HG02840 (cell line): ENCODE results near the gene CLEC7A.

Source experiments
- ATAC-seq: cut with Tn5 transposase; IDR thresholded peaks from one replicate; pipeline ENCODE4 v1.9.1; 2021; ENCODE audit warnings: mild to moderate bottlenecking, moderate library complexity, moderate number of reproducible peaks; ENCODE audit not compliant: unreplicated experiment, low FRiP score

Gene CLEC7A

DNA sequence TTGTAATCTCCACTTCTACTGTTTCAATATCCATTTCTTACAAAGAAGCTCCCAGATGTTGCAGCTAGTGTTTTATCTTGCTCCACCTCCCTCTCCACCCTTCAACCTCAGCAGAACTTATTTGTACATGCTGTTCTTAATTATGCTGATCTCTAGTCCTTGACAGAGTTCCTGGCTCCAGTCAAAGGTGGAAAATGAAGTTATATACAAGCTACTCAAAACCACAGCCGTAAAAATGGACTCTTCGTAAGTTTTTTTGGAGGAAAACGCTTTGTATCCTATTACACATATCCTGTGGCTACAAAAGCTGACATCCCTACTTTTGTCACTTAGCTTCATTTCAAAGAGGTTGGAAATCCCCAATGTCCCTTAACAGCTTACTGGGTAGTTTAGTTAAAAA, 32.5 kb downstream of the CLEC7A start:
- no peak for ATAC-seq

DNA sequence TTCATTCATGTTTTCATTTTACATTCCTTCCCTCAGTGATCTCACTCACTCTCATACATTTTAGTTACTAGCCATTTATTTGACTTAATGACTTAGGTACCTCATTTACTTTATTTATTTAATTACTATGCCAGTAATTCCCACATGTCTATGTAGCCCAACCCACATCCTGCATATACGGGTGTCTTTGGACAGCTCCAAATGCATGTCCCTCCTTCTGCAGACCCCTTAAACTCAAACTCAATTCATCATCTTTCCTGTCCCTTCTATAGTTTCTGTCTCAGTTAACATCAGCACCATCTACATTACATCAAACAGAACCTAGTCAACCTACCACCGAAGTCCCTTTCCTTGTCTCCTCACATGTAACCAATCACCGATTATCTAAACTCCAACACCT, 34.0 kb downstream of the CLEC7A start:
- ATAC-seq, result no peak

DNA sequence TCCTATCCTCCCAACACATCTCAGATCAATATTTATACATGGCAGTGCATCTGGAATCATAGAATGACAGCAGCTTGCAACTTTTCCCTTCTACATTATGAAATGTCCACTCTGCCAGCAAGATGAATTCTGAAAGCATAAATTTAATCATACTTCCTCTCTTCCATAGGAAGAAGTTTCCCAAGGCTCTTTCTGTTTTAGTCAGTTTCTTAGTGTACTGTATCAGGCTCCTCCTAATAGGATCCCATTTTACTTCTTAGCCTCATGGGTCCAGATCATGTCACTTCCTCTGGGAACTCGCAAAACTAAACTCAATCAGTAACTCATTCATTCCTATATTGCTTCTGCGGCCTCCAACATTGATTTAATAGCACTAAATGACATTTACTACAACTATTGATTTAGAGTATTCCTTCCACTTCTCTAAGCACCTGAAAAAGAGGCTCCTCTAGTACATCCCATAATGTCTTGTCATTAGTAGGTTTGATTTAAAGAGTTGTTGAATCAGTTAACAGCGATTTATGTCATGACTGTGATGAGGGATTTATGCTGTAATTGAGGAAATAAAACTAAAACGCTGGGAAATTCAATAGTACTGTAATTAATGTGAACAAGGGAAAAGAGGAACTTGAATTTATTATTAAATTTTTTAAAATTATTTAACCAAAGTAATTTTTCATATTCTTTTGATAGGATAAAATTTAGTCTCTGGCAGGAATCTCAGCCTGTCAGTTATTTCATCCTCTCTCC, 35.2 kb downstream of the CLEC7A start:
- ATAC-seq, result no peak

DNA sequence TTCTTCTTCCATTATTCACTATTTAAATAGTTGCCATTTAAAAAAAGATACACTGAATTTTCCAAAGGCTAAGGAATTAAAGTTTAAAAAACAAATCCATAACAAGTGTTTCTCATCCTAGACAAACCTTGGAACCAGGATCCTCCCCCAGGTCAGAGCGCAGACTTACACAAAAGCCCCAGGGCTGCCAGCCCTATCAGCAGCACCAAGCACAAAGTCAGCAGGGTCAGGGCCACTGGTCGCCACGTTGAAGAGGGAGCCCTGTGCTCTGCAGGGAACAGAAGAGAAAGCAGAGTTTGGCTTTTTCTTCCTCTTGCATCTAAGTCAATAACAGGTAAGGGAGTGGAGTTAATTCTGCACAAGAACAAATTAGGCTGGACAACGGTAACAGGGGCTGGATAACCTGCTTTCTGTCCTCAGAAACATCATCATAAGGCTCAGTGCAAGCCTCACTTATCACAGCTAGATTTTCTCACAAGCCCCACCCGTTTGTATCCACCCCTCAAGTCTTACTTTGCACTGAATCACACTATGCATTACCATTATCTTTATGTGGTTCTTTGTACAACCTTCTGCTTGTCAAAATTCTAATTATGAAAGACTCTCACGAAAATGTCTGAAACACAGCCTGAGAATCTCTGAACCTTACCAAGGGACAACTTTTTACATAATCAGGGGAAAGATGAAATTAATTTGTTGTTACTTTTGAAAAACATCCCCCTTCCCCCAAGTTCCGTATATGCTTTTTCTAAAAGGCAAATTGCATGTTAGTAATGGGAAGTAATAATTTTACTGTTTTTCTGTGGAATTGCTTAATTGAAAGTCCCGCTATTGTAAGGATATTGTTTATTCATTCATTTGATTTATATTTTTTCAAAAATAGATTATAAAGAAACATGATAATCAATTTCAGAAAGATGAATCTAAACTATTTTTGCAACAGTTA, 40.8 kb downstream of the CLEC7A start:
- no peak for ATAC-seq

DNA sequence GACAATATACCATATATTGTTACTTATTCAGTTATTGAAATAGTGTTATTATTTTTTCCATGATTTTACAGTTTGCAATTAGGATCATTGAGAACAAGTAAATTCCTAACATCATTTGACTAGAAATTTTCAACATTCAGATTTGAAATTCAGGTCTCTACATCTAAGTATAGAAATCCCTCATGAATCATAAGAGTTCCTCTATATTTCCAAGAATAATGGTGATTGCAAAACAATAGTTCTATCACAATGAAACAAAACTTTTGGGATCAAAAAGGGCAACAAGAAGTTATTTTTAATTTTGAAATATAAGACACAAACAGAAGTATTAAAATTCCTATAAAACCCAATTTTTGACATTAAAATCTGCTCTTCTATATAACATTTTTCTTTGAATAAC, 42.0 kb downstream of the CLEC7A start:
- ATAC-seq, result no peak

DNA sequence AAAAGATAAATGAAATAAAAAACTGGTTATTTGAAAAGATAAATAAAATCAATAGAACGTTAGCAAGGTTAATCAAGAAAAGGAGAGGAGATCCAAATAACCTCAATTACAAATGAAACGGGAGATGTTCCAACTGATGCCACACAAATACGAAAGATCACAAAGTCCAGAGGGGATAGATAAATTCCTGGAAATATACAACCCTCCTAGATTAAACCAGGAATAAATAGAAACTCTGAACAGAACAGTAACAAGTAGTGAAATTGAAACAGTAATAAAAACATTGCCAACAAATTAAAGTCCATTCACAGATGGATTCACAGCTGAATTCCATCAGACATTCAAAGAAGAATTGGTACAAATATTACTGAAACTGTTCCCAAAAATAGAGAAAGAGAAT, 43.6 kb downstream of the CLEC7A start:
- ATAC-seq, result no peak

DNA sequence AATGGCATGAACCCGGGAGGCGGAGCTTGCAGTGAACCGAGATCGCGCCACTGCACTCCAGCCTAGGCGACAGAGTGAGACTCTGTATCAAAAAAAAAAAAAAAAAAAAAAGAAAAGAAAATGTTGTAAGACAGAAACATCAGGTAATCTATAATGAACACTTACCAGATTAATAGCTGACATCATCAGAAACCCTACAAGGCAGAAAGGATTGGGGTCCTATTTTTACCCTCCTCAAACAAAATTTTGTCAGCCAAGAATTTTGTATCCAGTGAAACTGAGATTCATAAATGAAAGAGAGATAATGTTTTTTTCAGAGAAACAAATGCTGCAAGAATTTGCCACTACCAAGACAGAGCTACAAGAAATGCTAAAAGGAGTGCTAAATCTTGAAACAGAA, 45.3 kb downstream of the CLEC7A start:
- no peak for ATAC-seq

DNA sequence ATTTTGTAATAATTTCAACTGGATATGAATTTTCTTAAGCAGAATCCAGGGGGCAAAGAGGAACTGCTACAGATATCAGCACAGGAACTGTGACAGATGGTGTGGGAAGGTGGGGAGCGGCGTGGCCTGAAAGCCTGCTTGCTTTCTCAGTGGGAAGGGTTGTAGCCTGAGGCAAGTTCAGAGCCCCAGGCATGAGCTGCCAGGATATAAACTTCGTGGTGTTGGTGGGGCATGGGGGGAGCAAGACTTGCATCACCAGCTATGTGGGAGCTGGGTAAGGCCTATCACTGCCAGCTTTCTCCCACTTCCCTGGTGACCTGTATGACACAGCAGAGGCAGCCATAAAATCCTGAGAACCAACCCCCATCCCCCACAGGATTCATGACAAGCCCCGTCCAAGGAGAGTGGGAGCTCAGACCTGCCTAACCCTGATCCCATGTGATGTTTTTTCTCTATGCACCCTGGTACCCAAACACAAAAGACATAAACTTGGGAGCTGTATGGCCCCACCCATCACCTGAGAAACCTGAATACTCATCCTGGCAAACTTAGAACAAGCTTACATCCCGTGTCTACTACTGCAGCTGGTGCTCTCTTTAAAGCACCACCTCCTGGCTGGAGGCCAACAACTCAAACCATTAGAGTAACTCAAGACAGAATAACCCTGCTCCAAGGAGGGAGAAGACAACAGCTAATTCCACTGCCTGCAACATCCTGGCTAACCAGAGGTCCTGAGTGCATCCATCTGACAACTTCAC, 47.7 kb downstream of the CLEC7A start:
- ATAC-seq, result no peak

DNA sequence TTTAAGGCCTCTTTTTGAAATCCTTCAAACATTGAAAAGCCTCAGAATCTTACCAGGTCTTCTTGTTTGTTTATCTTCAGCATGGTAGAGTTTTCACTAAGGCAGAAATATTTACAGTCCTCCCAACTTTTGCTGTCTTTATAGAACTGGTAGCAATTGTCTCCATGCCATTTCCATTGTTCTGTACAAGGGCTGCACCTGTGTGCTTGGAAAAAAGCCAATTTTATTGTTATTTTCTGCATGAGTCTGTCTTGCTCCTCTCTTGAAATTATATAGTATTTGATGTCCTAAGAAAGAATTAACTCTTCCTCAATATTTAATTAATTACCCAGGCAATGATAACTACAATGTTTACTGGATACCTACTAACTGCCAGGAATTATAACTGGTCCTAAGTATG, 54.5 kb downstream of the CLEC7A start:
- ATAC-seq, result no peak

DNA sequence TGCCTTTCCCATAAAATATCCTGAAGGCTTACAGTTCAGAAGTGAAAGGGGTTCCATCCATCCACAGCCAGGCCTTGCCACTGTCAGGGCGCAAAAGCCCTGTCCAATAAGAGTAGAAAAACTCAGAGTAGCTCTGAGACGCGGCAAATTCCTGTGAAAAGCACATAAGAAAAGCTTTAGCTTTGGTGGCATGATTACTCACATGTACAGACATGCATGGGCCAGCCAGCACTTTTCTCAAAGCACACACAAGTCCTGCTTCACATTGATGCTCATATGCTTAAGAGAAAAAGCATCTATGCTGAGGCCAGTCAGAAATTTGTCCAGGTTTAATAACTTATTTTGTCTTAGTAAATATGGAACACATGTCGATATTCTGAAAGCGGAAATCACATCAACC, 56.7 kb downstream of the CLEC7A start:
- no peak for ATAC-seq

DNA sequence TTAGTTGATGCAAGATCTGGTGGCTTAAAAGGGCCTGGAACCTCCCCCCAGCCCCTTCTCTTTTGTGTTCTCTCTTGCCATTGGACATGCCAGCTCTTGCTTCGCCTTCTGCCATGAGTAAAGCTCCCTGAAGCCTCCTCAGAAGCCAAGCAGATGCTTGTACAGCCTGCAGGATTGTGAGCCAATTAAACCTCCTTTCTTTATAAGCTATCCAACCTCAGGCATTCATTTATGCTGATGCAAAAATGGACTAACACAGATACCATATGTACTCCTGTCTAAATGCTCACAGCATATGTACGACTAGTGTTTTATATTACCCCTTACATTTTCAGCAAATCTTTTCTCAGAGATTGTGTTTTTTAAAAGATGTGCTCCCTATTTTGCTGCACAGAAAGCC, 57.9 kb downstream of the CLEC7A start:
- ATAC-seq, result no peak

DNA sequence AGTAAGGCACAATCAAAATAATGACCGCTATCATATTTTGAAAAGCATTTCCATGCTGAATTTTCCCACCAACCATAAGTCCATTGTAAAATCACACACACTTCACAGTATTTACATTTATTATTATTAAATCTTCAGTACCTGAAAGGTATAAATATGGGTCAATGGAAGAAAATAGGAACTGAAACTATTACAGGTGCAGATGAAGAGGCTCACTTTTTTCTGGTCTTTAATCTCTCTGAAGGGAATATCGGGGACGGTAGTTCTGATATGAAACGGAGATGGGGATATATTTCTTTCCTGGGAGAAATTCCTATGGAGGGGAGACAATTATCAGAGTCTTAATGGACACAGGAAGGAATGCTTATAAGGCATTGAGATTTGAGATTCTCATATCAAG, 59.6 kb downstream of the CLEC7A start:
- ATAC-seq, result no peak

DNA sequence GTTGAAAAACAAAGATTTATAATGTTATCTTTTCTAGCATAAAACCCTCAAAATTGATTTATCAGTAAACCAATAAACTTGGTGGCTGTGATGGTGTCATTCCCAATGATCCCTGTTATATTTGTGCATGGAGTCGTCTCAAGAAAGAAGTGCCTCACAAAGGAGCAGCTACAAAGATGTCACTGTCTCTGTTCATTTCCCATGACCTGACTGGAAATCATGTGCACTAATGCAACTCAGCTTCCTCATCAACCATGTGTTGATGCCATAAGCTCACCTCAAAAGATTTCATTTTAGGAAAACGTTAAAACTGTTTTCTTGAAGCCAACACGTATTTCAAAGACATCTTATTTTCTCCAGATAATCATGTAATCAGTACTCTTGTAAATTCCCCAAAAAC, 60.0 kb downstream of the CLEC7A start:
- no peak for ATAC-seq

DNA sequence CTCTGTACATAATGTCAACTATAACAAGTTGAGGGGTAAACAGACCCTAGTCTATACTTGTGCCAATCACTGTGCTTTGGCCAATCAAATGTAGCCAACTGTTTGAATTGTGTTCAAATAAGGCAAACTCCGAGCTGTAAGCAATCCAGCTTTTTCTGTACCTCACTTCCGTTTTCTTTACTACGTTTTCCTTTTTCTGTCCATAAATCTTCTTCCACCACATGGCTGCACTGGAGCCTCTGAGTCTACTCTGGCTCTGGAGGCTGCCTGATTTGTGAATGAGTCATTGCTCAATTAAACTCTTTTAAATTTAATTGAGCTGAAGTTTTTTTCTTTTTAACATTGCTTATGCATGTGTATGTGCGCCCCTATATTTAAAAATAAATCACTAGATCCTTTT, 60.9 kb downstream of the CLEC7A start:
- ATAC-seq, result no peak

DNA sequence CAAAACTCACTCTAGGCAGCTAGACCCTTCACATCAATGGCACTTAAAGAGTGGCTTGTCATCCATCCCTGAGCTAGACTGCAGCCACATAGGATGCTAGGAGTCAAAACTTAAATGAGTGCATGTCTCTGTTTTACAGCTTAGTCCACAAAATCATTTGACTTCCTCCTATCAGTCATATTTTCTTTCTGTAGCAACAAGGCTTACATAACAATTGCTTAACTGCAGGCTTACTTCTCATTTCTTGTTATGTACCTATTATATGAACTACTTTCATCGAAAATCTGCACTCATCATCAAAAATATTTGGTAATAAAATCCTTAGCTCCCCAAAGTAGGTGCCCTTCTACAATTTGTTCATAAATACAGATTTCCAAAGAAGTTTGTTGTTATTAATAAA, 61.4 kb downstream of the CLEC7A start:
- ATAC-seq, result no peak

DNA sequence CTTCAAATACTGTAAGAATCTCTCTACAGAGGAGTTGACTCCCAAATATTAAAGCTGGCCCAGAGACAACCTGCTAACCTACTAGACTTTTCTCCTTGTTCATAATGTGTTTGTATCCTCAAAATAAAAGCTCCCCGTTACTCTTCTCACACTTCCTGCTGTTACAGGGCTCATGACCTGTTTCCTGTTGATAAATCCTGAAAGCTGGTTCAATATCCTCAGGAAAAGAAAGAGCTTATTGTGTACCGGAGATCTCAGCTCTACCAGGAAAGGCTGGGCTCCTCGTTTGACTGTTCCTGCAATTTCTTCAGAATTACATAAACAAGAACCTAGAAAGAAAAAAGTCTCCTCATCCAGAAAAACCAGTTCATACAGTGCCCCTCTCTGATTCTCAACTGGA, 62.1 kb downstream of the CLEC7A start:
- no peak for ATAC-seq

DNA sequence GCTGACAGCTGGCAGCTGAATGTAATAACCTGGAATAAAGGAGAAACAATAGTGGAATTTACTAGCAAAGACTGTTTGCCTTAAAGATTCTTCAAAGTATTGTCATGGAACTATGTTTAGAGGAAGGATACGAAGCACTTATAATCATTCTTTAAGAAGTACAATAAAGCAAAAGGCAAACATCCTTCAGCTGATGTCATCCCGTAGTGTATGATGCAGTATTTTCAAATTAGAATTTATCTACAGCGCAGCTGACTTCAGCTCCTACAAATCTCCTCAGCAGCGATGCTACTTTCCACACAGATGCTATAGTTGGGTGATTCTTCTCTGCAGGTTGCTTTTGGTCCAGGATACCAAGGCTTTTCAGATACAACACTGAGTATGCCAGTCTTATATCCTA, 62.7 kb downstream of the CLEC7A start:
- ATAC-seq, result no peak
